Stomach smooth muscle (tissue), 2 donors: ENCODE results near the gene LRRC32.

Experiments
- H3K27ac ChIP-seq: one replicate; pipeline ENCODE4 v1.7.0; 2013; ENCODE audit warnings: mild to moderate bottlenecking, low read length, inconsistent platforms
- H3K27me3 ChIP-seq, 2 donors: one replicate each; pipeline ENCODE4 v1.7.0; 2013; ENCODE audit warnings: low read length in 2 of 2; ENCODE audit not compliant: insufficient read depth in 2 of 2, control insufficient read depth in 1 of 2
- H3K36me3 ChIP-seq, 2 donors: one replicate each; pipeline ENCODE4 v1.7.0; 2013; ENCODE audit warnings: low read length in 2 of 2; ENCODE audit not compliant: control insufficient read depth in 2 of 2, insufficient read depth in 2 of 2
- H3K4me1 ChIP-seq: one replicate; pipeline ENCODE4 v1.7.0; 2013; ENCODE audit warnings: low read length; ENCODE audit not compliant: control insufficient read depth, insufficient read depth
- H3K4me3 ChIP-seq, 2 donors: one replicate each; pipeline ENCODE4 v1.7.0; 2013; ENCODE audit warnings: low read length in 2 of 2
- H3K9ac ChIP-seq, 2 donors: one replicate each; pipeline ENCODE4 v1.7.0; 2013; ENCODE audit warnings: low read length in 2 of 2, mild to moderate bottlenecking in 1 of 2
- H3K9me3 ChIP-seq, 2 donors: one replicate each; pipeline ENCODE4 v1.7.0; 2013; ENCODE audit warnings: low read length in 2 of 2; ENCODE audit not compliant: control insufficient read depth in 2 of 2
- donor health status: healthy.
- donor health status: Pancreatic carcinoma.

LRRC32 gene

DNA sequence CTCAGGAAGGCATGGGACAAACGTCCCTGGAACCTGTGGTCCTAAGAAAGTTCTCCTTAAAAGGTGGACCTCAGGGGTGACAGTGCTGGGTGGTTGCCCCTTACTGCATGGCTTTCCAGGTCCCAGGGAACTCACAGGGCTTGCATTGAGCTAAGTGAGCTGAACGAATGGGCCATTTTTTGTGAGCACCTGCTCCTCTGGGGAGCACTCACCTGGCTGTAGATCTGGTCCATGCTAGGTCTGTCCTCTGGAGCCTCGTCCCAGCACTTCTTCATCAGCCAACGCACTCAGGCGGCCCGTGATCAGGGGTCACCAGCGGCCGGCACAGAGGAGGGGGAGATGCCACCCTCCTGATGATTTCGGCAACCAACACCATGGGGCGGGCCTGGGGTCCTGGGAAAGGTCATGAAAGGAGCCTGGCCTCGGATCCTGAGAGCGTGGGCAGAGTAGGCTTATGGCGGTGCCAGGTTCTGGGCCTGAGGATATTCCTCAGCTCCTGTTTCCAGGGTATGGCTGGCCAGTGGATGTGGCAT, 36.8 kb upstream of the LRRC32 start:
- no peaks in the 10 kb centered on the region for H3K4me1 ChIP-seq
- peaks cover 0 to 4% of the 10 kb centered on the region in 2 donors for H3K9me3 ChIP-seq

DNA sequence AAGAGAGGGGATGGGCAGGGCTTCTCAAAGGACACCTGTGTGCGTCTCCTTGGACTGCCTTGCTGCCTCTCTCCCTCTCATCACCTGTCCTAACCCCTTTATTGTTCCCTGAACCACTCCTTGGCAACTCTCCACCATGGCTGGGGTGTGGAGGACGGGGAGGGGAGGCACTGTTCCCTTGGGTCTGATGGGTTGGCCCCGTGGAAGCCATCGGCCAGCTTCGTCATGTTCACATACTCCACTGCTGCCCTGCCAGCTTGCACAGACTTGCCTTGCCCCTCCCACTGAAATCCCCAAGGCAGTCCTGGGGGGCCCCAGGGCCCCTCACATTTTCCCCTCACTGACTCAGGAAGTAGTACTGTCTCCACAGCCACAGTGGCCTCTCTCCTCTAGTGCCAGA, 36.1 kb upstream of the LRRC32 start:
- Histone ChIP-seq H3K9me3 (peaks cover 0 to 4% of the 10 kb centered on the region in 2 donors), H3K36me3 (no peaks in the 10 kb centered on the region), H3K27ac (no peak overlapping the region), H3K27me3 (no peaks in the 10 kb centered on the region), H3K4me3 (no peak overlapping the region), H3K4me1 (no peaks in the 10 kb centered on the region), H3K9ac (no peak overlapping the region)

More for the DNA sequence above, 36.8 kb upstream of the LRRC32 start:
- H3K9ac ChIP-seq = no peak overlapping the region
- no peak overlapping the region for H3K4me3 ChIP-seq
- no peaks in the 10 kb centered on the region for H3K27me3 ChIP-seq
- H3K27ac ChIP-seq = no peak overlapping the region
- H3K36me3 ChIP-seq = no peaks in the 10 kb centered on the region

DNA sequence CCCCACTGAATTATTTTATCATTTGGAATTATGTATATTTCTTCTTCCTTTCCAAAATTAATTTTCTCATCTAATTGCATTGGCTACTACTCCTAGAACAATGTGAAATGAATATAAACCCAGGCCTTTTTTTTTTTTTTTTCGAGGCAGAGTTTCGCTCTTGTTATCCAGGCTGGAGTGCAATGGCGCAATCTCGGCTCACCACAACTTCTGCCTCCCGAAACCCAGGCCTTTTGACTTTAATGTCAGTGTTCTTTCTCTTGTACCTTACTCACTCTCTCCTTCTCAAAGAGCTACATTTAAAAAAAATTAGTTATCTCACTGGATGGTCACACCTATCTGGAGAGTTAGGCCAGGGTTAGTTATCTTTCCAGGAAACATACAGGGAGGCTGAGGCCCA, 35.3 kb upstream of the LRRC32 start:
- H3K4me1 ChIP-seq = no peaks in the 10 kb centered on the region
- H3K4me3 ChIP-seq = no peak overlapping the region
- no peaks in the 10 kb centered on the region for H3K27me3 ChIP-seq
- H3K36me3 ChIP-seq = no peaks in the 10 kb centered on the region
- no peak overlapping the region for H3K27ac ChIP-seq
- peaks cover 0 to 4% of the 10 kb centered on the region in 2 donors for H3K9me3 ChIP-seq
- H3K9ac ChIP-seq = no peak overlapping the region

DNA sequence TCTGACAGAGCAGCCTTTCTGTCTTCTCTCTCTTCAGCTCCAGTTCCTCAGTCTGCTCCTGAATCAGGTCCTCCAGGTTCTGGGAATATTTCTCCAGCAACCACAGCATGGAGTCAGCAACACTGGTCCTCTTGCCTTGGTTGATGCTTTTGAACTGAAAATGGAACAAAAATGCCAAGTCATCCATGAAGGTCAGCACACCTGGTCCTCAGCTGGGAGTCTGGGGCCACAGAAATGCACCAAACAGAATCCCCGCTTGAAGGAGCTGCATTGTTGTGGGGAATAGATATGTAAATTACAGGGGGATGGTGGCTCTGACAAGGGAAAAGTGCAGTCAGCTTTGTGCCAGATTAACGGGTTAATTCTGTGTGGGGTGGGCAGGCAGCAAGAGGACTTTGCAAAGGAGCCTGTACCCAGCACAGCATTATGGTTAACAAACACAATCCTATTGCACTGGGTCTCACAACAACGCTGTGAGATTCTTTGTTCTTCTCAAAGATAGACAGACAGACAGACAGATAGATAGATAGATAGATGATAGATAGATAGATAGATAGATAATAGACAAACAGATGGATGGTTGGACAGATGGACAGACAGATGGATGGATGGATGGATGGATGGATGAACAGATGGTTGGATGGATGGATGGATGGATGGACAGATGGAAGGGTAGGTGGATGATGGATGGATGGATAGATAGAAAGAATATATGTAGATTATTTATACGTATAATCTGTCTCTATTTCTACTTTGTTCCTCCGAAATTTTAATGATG, 33.8 kb upstream of the LRRC32 start:
- no peaks in the 10 kb centered on the region for H3K4me1 ChIP-seq
- peaks cover 0 to 4% of the 10 kb centered on the region in 2 donors for H3K9me3 ChIP-seq
- H3K4me3 ChIP-seq = no peak overlapping the region
- H3K36me3 ChIP-seq = no peaks in the 10 kb centered on the region
- no peaks in the 10 kb centered on the region for H3K27me3 ChIP-seq
- H3K27ac ChIP-seq = no peak overlapping the region
- no peak overlapping the region for H3K9ac ChIP-seq

DNA sequence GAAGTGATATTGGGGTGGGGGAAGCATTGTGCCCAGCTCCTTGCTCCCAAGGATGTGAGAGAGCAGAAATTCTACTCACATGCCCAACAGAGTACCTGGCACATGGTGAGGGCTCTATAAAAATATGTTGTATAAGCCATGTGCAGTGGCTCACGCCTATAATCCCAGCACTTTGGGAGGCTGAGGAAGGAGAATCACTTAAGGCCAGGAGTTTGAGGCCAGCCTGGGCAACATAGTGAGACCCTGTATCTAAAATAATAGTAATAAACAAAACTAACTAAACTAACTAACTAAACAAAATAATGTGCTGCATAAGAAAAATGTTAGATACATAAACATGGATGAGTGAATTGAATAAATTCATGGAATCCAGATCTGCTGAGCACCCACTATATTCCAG, 33.2 kb upstream of the LRRC32 start:
- H3K9me3 ChIP-seq = peaks cover 0 to 4% of the 10 kb centered on the region in 2 donors
- no peaks in the 10 kb centered on the region for H3K4me1 ChIP-seq
- no peaks in the 10 kb centered on the region for H3K27me3 ChIP-seq
- H3K27ac ChIP-seq = no peak overlapping the region
- H3K4me3 ChIP-seq = no peak overlapping the region
- no peak overlapping the region for H3K9ac ChIP-seq
- no peaks in the 10 kb centered on the region for H3K36me3 ChIP-seq

DNA sequence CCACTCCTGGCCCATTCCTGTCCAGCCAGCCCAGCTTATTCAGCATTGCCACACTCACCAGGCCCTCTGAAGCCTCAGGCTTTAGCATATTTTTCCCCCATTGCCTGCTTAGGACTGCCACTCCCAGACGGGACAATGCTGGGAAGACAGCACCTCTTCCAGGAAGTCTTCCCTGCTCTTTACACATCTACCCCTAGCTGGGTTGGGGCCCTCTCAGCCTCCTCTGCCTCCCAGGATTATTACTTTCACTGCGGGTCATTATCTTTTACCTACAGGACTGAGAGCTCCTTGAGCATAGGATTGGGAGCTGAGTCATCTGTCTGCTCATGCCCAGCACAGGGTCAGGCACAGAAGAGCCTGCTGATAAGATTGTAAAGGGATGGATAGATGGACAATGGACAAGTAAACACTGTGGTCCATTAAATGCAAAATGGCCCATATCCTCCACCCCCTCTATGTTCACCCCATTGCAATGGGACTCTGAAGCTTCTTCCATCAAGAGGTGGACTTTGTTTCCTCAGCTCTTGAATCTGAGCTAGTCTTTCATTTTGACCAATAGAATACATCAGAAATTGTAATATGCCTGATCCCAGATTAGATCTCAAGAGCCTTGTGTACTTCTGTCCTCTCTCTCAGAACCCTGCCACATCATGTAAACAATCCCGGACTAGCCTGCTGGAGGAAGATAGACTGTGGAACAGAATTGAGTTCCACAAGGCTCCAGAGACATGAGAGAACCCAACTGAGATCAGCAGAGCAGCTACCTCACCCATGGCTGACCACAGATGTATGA, 32.0 kb upstream of the LRRC32 start:
- H3K9me3 ChIP-seq = peaks cover 0 to 4% of the 10 kb centered on the region in 2 donors
- no peaks in the 10 kb centered on the region for H3K36me3 ChIP-seq
- H3K9ac ChIP-seq = no peak overlapping the region
- H3K4me3 ChIP-seq = no peak overlapping the region
- no peak overlapping the region for H3K27ac ChIP-seq
- H3K27me3 ChIP-seq = no peaks in the 10 kb centered on the region
- no peaks in the 10 kb centered on the region for H3K4me1 ChIP-seq

DNA sequence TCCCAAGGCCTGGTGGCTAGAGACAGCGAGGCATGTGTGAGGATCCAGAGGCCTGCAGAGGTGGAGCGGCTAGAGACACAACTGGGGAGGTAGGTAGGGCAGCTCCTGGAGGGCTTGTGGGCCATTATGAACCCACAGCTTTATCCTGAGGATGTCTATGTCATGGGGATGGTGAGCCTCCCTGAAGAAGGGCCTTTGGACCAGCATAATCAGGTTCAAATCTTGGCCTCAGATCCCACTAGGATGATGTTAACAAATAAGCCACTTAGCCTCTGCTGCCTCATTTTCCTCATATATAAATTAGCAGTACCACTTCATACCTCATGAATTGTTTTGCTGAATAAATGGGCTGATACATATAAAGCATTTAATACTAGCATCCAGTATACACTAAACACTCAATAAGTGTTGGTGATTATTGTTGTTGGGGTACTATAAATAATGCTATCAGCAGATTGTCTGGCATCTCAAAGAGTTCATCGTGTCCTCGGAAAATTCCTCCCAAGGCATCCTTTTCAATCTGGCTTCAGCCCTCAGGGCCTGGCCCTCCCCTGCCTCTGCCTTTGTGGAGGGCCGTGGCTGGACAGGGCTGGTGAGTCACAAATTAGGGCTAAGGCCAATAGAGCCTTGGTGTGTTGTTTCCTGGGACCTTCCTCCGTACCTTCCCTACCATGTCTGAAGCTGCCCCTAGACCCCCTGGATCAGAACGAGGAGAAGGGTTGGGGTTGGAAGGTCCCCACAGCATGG, 30.9 kb upstream of the LRRC32 start:
- H3K4me1 ChIP-seq = no peaks in the 10 kb centered on the region
- H3K9ac ChIP-seq = no peak overlapping the region
- no peak overlapping the region for H3K4me3 ChIP-seq
- peaks cover 0 to 4% of the 10 kb centered on the region in 2 donors for H3K9me3 ChIP-seq
- peaks cover 0 to 3% of the 10 kb centered on the region in 2 donors for H3K27me3 ChIP-seq
- no peak overlapping the region for H3K27ac ChIP-seq
- H3K36me3 ChIP-seq = no peaks in the 10 kb centered on the region

DNA sequence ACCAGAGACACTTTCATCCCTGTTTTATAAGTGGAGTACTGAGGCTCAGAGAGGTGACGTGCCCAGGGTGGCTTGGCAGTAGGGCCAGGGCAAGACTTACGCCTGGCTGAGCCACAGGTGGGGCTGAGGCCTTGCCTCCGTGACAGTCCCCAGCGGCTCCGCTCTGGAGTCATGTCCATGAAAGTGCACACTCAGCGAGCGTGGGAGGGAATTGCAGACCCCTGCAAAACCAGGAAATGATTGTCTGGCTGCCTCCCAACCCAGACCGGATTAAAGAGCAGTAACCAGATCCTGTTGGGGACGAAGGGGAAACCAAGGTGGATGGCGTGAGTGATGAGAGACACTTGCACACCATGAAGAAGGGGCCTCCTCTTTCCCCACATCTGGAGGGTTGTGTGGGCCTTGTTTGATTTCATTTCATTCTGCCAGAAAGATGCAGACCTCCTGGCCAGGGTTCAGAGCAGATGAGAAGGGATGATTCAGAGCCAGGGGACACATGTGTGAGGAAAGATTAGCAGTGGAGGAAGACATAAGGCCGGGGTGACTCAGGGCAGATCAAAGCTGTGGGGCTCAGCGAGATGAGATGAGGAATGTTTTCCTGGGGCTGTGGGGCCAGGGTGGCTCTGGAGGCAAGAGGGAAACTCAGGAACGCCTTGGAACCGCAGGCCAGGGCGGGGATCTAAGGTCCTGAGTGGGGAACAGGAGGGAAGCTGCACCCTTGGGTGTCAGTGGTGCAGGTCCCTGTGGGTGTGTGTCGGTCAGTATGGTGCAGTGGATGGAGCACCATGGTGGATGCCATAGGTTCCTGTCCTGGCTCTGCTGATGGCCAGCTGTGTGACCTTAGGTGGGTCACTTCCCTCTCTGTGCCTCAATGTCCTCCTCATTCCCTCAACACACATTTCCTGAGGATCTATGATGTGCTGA, 29.9 kb upstream of the LRRC32 start:
- H3K9me3 ChIP-seq = peaks cover 0 to 3% of the 10 kb centered on the region in 2 donors
- H3K27ac ChIP-seq = no peak overlapping the region
- no peaks in the 10 kb centered on the region for H3K4me1 ChIP-seq
- H3K4me3 ChIP-seq = no peak overlapping the region
- no peak overlapping the region for H3K9ac ChIP-seq
- no peaks in the 10 kb centered on the region for H3K36me3 ChIP-seq
- H3K27me3 ChIP-seq = peaks cover 0 to 3% of the 10 kb centered on the region in 2 donors

DNA sequence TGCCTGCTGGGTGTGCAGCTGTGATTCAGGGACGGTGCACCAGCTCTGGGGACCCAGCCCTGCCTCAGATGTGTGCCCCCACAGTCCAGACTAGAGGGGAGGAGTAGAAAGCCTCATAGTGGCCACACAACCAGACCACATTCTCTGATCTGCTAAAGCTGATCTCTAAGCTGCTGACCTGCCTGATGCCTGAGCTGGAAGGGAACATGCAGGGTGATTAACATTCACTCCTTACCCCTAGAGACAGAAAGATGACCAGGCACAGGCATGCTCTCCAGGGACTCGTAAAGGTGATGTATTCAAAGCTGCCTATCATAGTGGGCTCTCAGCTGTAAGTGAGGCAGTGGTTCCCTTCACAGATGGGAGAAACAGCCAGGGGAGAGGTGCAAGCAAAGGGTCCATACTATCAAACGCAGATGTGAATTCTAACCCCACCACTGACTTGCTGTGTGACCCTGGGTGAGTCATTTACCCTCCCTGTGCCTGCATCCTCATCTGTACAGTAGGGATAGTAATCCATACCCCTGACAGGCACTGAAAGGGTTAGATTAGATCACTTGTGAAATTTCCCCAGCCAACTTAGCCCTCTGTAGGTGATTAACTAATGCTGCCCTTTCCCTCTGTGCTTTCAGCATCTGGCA, 29.0 kb upstream of the LRRC32 start:
- Histone ChIP-seq H3K9ac (no peak overlapping the region), H3K4me1 (no peaks in the 10 kb centered on the region), H3K9me3 (no peaks in the 10 kb centered on the region), H3K27me3 (peaks cover 0 to 3% of the 10 kb centered on the region in 2 donors), H3K36me3 (no peaks in the 10 kb centered on the region), H3K27ac (no peak overlapping the region), H3K4me3 (no peak overlapping the region)
